Mucosa of descending colon (tissue), 3 donors: ENCODE results near the gene NMUR1. TPM values are rescaled to one million over a fixed set of nuclear protein-coding genes. Genes with fewer than 3 reads are reported as not detected.
"Not testable (repeated sequence)": the region's sequence is repeated elsewhere in the genome, so short reads cannot be mapped to it uniquely, and the experiment has no call there.

Experiments
- ATAC-seq: fragments of 200-7000 bp; cut with Tn5 transposase; one replicate; pipeline ENCODE4 v1.9.1; 2020; ENCODE audit warnings: mild to moderate bottlenecking, moderate library complexity
- DNase-seq, 3 donors: peaks; one replicate each; pipeline ENCODE4 v3.0.0-alpha.2; 2020
- H3K36me3 ChIP-seq: fragments of 200-600 bp; one replicate; pipeline ENCODE4 v1.8.0; 2021; ENCODE audit warnings: low read depth, mild to moderate bottlenecking
- H3K4me1 ChIP-seq: fragments of 200-600 bp; one replicate; pipeline ENCODE4 v1.8.0; 2021; ENCODE audit warnings: low read depth, mild to moderate bottlenecking
- H3K4me3 ChIP-seq: fragments of 200-600 bp; one replicate; pipeline ENCODE4 v1.8.0; 2021; ENCODE audit warnings: mild to moderate bottlenecking
- H3K9me3 ChIP-seq: fragments of 200-600 bp; one replicate; pipeline ENCODE4 v1.8.0; 2021; ENCODE audit warnings: mild to moderate bottlenecking
- CTCF ChIP-seq: fragments of 200-600 bp; IDR thresholded peaks from one replicate; pipeline ENCODE4 v1.8.0; 2022; ENCODE audit warnings: antibody characterized with exemption, mild to moderate bottlenecking
- intact Hi-C, 2 donors: fragments of 100-400 bp; cut with DNase I in 1 of 2; cut with micrococcal nuclease in 1 of 2; formaldehyde crosslinking; loops; one replicate each; pipeline versions ENCODE4 v1.11.0 to v1.11.1; 2022; cut with DNase I, micrococcal nuclease
- long read RNA-seq, 2 donors: library from polyadenylated mRNA; unstranded; transcript quantifications; one replicate each; pipeline ENCODE4 v2.0.0, GENCODE V29; 2019 to 2021
- total RNA-seq, 3 donors: library from RNA; stranded (reverse); fragmentation: NEBNext Ultra II Directional in 2 of 3; extraction: Animal tissue kit (Norgen Biotek cat#: 25700) in 2 of 3; gene quantifications; one replicate each; pipeline versions ENCODE4 v1.2.1 to v1.2.4, GENCODE V29; 2021 to 2023
- donor health status: DM: no; HTN: no; CAD: no; lungs with moderate emphysema.
- donor health status: DM: no; HTN: no; CAD: no.
- donor health status: DM: no; HTN: yes; CAD: no.

NMUR1 gene
- total RNA-seq: 1 to 10 TPM in 1 of 3 donors, under 1 TPM in 2; 0.57 to 1.2 (median 0.87) TPM
- long read RNA-seq, donor 1, partial matches to known transcripts: 0 of 3 reads
- long read RNA-seq, donor 1, other reads (novel, unspliced or antisense): 1 of 3 reads
- long read RNA-seq, donor 2, partial matches to known transcripts: 0 of 1 reads
- long read RNA-seq, donor 2, other reads (novel, unspliced or antisense): 0 of 1 reads

- no peaks in the 10 kb centered on the region for H3K9me3 ChIP-seq
- intact Hi-C loops: no loop called here
- DNase-seq: peak; percentile 68 to 80 (median 75)
- H3K4me1 ChIP-seq: no peaks in the 10 kb centered on the region
- no peak within 1 kb of the TSS for H3K4me3 ChIP-seq
- TF ChIP-seq CTCF: peak; percentile 80
- peak; percentile 91 for ATAC-seq
- no peaks in the 10 kb centered on the region for H3K36me3 ChIP-seq
Observed at GRCh38 chr2:231530099-231531011, at the start of gene NMUR1. Gene NMUR1, minus strand, starts transcription at chr2:231530445. Its CDS starts 84 bp downstream, at chr2:231530361.

- H3K4me3 ChIP-seq: no peak overlapping the region
- intact Hi-C loops: no loop called here
- no peaks in the 10 kb centered on the region for H3K9me3 ChIP-seq
- ATAC-seq (no peak), DNase-seq (no peak)
- H3K4me1 ChIP-seq: no peaks in the 10 kb centered on the region
- TF ChIP-seq CTCF: no peak
- H3K36me3 ChIP-seq: no peaks in the 10 kb centered on the region
Observed at GRCh38 chr2:231579560-231579959, 49.3 kb upstream of the NMUR1 start.

DNA sequence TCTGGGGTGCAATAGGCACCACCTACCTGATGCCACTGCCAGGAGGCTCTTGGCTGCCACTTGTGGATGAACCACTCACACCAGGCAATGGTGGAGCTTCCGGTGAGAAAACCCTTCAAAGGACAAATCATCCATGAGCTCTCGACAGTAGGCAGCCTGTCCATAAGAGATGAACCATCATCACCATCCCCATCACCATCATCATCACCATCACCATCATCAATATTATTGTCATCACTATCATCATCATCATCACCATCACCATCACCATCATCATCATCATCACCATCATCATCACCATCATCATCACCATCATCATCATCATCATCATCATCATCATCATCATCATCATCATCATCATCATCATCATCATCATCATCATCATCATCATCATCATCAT lies 48.4 kb upstream of the NMUR1 start:
- DNase-seq: peak in 1 of 3 donors; percentile 1
- intact Hi-C loops, H3K4me3 ChIP-seq, H3K36me3 ChIP-seq, ATAC-seq, H3K9me3 ChIP-seq, H3K4me1 ChIP-seq: not testable (repeated sequence)

- no peaks in the 10 kb centered on the region for H3K9me3 ChIP-seq
- ATAC-seq: no peak
- peak in 1 of 3 donors; percentile 27 for DNase-seq
- no peaks in the 10 kb centered on the region for H3K36me3 ChIP-seq
- no peaks in the 10 kb centered on the region for H3K4me1 ChIP-seq
- intact Hi-C loops: no loop called here
- no peak for TF ChIP-seq CTCF
- H3K4me3 ChIP-seq: no peak overlapping the region
Observed at GRCh38 chr2:231576465-231576864, 46.2 kb upstream of the NMUR1 start.

DNA sequence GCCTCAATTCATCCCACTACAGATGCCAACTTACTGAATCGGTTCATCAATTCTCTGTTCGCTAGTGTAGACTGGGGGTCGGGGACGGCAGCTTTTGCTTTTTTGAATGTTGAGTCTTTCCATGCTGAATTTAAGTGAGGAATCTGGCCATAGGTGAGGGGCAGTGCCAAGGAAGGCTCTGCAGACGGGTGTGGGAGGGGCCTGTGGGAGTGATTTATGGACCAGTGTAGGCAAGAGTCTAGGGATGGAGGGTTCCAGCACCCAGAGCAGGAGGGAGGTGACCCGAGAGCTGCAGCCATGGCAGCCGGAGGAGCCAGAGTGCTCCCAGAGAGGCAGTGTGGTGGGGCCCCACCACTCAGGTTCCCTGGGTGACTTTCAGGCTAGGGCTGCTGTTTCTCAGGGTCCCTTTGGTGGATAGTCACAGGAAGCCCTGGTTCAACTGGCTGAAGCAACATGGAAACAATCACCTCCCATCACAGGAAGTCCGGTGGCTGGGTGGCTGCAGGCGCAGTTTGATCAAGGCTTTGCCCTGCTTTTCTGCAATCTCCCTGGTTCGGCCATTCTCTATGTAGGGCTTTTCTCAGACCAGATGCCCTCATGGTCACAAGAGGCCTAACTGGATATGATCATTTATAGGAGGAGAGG lies 45.5 kb upstream of the NMUR1 start:
- DNase-seq (peak in 1 of 3 donors; percentile 24), ATAC-seq (no peak)
- no peak overlapping the region for H3K4me3 ChIP-seq
- TF ChIP-seq CTCF: no peak
- H3K9me3 ChIP-seq: no peaks in the 10 kb centered on the region
- intact Hi-C loops: no loop called here
- no peaks in the 10 kb centered on the region for H3K36me3 ChIP-seq
- no peaks in the 10 kb centered on the region for H3K4me1 ChIP-seq
